TTC549 (cell line): Measurements from ENCODE around the gene NIBAN1.
"Not testable (repeated sequence)": the region's sequence is repeated elsewhere in the genome, so short reads cannot be mapped to it uniquely, and the experiment has no call there.

Experiments
- FAIRE-seq: peaks from 2 replicates; lab custom pipeline; 2012; peaks lifted over from hg19 to GRCh38; lab: Jason Lieb, UNC

The NIBAN1 gene, protein sequence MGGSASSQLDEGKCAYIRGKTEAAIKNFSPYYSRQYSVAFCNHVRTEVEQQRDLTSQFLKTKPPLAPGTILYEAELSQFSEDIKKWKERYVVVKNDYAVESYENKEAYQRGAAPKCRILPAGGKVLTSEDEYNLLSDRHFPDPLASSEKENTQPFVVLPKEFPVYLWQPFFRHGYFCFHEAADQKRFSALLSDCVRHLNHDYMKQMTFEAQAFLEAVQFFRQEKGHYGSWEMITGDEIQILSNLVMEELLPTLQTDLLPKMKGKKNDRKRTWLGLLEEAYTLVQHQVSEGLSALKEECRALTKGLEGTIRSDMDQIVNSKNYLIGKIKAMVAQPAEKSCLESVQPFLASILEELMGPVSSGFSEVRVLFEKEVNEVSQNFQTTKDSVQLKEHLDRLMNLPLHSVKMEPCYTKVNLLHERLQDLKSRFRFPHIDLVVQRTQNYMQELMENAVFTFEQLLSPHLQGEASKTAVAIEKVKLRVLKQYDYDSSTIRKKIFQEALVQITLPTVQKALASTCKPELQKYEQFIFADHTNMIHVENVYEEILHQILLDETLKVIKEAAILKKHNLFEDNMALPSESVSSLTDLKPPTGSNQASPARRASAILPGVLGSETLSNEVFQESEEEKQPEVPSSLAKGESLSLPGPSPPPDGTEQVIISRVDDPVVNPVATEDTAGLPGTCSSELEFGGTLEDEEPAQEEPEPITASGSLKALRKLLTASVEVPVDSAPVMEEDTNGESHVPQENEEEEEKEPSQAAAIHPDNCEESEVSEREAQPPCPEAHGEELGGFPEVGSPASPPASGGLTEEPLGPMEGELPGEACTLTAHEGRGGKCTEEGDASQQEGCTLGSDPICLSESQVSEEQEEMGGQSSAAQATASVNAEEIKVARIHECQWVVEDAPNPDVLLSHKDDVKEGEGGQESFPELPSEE

DNA sequence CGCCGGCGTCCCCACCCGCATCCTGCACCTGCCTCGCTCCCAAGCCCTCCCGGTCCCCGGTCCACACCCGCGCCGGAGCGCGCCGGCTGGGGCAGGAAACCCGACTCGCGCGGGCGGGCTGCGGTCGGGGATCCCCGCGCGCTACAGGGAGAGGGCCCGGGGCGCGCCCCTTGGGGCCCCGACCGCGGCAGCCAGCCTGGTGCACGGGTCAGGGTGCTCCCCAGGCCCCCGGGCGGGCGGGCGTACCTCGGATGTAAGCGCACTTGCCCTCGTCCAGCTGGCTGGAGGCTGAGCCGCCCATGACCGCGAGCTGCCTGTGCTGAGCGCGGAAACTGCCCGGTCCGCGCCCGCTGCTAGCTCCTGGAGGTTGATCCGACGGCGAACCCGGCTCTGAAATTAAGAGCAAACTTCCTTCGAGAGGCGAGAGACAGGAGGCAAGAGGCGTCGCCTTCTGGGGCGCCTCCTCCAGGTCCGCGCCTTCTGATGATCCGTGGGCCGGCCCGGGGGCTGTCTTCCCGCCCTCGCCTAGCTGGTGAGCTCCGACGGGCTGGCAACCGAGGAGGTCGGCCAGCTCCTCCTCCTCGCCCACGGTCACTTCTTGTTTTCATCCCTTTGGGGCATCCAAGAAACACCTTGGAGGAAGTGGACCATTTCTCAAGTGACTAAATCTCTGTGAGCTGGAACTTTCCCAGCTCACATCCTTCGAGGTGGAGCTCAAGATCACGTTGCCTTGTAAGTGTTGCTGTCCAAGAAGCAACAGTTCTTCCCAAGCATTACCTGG, at the start of gene NIBAN1:
Gene NIBAN1 (minus strand): TSS at position 453 of the 781 bp plus-strand sequence. CDS start 152 bp downstream, at position 301.
- no peak for FAIRE-seq

- FAIRE-seq, result no peak
Observed at GRCh38 chr1:185017966-185018365, 43.7 kb upstream of the NIBAN1 start.

- FAIRE-seq, result no peak
Observed at GRCh38 chr1:185017338-185017737, 43.0 kb upstream of the NIBAN1 start.

DNA sequence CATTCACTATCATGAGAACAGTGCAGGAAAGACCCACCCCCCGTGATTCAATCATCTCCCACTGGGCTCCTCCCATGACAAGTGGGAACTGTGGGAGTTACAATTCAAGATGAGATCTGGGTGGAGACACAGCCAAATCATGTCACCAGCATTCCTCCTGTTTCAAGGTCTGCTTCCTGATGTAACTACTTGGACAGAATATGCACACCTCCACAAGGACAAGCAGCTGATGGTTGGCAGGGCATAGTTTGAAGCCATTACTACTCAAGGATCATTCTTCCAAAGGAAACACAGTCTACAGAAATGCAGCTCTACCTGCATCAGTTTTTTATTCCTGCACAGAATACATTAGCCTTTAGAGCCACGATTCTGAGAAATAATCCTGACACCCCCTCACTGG, 42.6 kb upstream of the NIBAN1 start:
- no peak for FAIRE-seq

- no peak for FAIRE-seq
Observed at GRCh38 chr1:185015631-185016030, 41.3 kb upstream of the NIBAN1 start.

GRCh38 chr1:185014941-185015340, 40.6 kb upstream of the NIBAN1 start:
- FAIRE-seq, result no peak

- no peak for FAIRE-seq
Observed at GRCh38 chr1:185010361-185010760, 36.1 kb upstream of the NIBAN1 start.

DNA sequence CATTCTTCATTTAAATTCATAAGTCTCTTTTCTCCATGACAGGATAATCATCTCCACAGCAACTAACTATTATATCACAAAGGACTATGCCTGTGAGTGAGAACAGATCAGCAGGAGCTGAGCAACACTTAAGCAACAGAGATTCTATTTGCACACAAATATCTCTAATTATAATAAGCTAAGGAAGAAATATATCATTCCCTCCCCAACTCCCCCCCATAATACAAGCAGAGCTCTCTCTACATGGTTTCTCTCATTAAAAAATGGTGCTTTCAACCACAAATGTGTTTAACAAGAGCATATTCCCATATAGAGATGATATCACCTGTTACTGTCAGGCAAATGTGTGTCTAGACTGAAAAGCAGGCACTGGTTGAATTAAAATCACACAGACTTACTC, 34.5 kb upstream of the NIBAN1 start:
- no peak for FAIRE-seq

DNA sequence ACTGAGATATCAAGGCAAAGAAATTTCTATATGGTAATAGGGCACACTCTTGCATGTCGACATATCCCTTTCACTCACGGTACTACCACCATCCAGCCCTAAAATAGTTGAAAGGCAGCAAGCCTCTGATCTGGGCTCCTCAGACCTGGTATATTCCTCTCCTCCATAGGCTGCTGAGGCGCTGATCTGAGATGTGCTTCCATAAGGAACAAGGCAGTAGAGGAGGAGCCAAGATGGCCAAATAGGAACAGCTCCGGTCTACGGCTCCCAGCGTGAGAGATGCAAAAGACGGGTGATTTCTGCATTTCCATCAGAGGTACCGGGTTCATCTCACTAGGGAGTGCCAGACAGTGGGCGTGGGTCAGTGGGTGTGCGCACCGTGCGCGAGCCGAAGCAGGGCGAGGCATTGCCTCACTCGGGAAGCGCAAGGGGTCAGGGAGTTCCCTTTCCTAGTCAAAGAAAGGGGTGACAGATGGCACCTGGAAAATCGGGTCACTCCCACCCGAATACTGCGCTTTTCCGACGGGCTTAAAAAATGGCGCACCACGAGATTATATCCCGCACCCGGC, 27.1 kb upstream of the NIBAN1 start:
- FAIRE-seq, result not testable (repeated sequence)

DNA sequence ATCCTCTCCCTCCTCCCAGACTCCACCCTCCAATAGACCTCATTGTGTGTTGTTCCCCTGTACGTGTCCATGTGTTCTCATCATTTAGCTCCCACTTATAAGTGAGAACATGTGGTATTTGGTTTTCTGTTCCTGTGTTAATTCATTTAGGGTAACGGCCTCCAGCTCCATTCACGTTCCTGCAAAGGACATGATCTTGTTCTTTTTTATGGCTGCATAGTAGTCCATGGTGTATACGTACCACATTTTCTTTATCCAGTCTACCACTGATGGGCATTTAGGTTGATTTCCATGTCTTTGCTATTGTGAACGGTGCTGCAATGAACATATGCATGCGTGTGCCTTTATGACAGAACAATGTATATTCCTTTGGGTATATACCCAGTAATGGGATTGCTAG, 25.7 kb upstream of the NIBAN1 start:
- not testable (repeated sequence) for FAIRE-seq

GRCh38 chr1:184994301-184994700, 20.0 kb upstream of the NIBAN1 start:
- no peak for FAIRE-seq

DNA sequence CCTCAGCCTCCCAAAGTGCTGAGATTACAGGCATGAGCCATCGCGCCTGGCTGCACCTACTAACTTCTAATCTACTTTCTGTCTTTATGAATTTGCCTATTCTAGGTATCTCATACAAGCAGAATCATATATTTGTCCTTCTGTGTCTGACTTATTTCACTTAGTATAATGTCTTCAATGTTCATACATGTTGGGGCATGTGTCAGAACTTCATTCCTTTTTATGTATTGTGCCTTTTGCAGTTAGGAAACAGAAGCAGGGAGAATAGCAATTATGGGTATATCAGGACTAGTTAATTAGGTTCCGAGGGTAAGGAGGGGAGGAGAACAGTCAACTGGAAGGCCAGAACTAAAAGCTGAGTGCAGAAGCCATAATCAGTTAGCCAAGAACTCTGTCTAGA, 18.0 kb upstream of the NIBAN1 start:
- FAIRE-seq, result no peak

DNA sequence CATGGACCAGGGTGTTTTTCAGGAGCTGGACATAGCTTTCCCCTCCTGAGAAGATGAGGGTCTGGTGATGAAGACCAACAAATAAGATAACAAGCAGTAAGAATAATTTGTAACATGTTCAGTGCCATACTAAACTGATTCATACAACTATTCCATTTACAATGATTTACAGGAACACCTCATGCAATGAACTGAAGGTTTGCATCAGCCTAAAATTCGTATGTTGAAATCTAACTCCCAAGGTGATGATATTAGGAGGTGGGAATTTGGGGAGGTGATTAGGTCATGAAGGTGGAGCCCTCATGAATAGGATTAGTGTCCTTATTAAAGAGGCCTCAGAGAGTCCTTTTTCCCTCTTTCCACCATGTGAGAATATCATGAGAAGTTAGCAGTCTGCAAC, 15.9 kb upstream of the NIBAN1 start:
- no peak for FAIRE-seq

DNA sequence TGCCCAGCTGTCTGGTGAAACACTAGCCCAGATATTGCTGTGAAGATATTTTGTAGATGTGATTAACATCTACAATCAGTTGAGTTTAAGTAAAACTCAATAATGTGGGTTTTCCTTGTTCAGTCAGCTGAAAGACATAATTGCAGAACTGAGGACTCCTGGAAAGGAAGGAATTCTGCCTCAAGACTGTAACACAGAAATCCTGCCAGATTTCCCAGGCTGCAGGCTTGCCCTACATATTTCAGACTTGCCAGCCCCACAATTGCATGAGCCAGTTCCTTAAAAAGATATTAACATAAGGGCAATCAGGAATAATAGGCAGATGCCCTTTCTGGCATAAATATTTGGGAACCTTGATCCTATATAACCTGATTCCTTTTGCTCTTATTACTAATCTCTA, 14.2 kb upstream of the NIBAN1 start:
- no peak for FAIRE-seq

GRCh38 chr1:184987696-184988095, 13.4 kb upstream of the NIBAN1 start:
- no peak for FAIRE-seq

GRCh38 chr1:184986250-184986649, 11.9 kb upstream of the NIBAN1 start:
- peak; percentile 31 for FAIRE-seq

- FAIRE-seq, result peak; percentile 95
Observed at GRCh38 chr1:184982002-184982954, 8.0 kb upstream of the NIBAN1 start.

DNA sequence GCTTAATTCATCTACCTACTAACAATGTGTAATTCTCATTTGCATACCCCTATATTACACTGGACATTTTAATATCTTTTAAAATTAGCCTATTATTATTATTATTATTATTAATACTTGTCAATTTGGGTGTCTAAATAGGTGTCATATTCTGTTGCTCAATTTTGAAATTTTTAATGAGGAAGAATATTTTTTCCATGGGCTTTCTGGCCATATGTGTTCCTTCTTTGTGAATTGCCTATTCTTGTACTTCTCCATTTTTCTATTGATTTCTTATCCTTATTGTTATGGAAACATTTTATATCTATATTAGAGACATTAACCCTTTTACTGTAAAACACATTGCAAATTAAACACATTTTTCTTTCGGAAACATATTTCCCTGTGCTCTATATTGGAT, 6.4 kb upstream of the NIBAN1 start:
- no peak for FAIRE-seq

GRCh38 chr1:184975208-184975870, 1.0 kb upstream of the NIBAN1 start:
- no peak for FAIRE-seq

GRCh38 chr1:184974837-184975115, 468 bp upstream of the NIBAN1 start:
- no peak for FAIRE-seq
